H1 (cell line): ENCODE measurements around the gene CFAP107. TPM values are rescaled to one million over a fixed set of nuclear protein-coding genes. Genes with fewer than 3 reads are reported as not detected.
A peak's percentile ranks its signal among the peaks of the same experiment; 100 is the strongest.

Source experiments
- CTCF ChIA-PET: fragments of 300-600 bp; sonication (Branson Sonifier 250); formaldehyde crosslinking; loops from one replicate; lab custom pipeline; 2021; ENCODE audit not compliant: partially characterized antibody; lab: Charles Lee
- POLR2A ChIA-PET: fragments of 300-600 bp; sonication (Branson Sonifier 250); formaldehyde crosslinking; loops from one replicate; lab custom pipeline; 2021; ENCODE audit warnings: inconsistent platforms; ENCODE audit not compliant: partially characterized antibody; lab: Charles Lee
- DNase-seq, 2 experiments: peaks; one replicate each; pipeline versions ENCODE4 v3.0.0 to v3.0.0-alpha.2; 2010 to 2022; ENCODE audit warnings: low spot score in 2 of 2, low read depth in 1 of 2, mixed read lengths in 1 of 2
- FAIRE-seq: peaks from 2 replicates; lab custom pipeline; 2011; peaks lifted over from hg19 to GRCh38; lab: Jason Lieb, UNC
- H2AFZ ChIP-seq: 2 replicates; pipeline ENCODE4 v1.8.1; 2012; ENCODE audit warnings: low read length, inconsistent platforms
- H2AK5ac ChIP-seq: 2 replicates; pipeline ENCODE4 v1.6.1; 2013; ENCODE audit warnings: low read depth, low read length
- H2BK120ac ChIP-seq: replicated peaks from 2 replicates; pipeline ENCODE3; 2013; ENCODE audit warnings: low read depth, low read length, inconsistent platforms
- H2BK12ac ChIP-seq: 2 replicates; pipeline ENCODE4 v1.6.1; 2013; ENCODE audit warnings: low read depth, low read length
- H2BK15ac ChIP-seq: 2 replicates; pipeline ENCODE4 v1.6.1; 2013; ENCODE audit warnings: low read length
- H2BK20ac ChIP-seq: 2 replicates; pipeline ENCODE4 v1.6.1; 2013; ENCODE audit warnings: low read length
- H2BK5ac ChIP-seq: 2 replicates; pipeline ENCODE4 v1.6.1; 2013; ENCODE audit warnings: low read depth, low read length
- H3K14ac ChIP-seq: 2 replicates; pipeline ENCODE4 v1.6.1; 2013; ENCODE audit warnings: inconsistent platforms; ENCODE audit not compliant: insufficient read length
- H3K18ac ChIP-seq: 2 replicates; pipeline ENCODE4 v1.6.1; 2013; ENCODE audit warnings: low read length; ENCODE audit errors: extremely low read depth
- H3K23ac ChIP-seq: 2 replicates; pipeline ENCODE4 v1.6.1; 2013; ENCODE audit warnings: inconsistent platforms; ENCODE audit not compliant: insufficient read length
- H3K23me2 ChIP-seq: 2 replicates; pipeline ENCODE4 v1.6.1; 2013; ENCODE audit warnings: low read depth, low read length
- H3K27ac ChIP-seq: 2 replicates; pipeline ENCODE4 v1.6.1; 2011; ENCODE audit warnings: low read depth, low read length, inconsistent platforms
- H3K27me3 ChIP-seq, 4 experiments: replicated peaks in 1 of 4; 1 replicate in 1 of 4; 2 replicates in 3 of 4; pipeline versions ENCODE4 v1.6.1 to v1.8.1; 2011 to 2013; ENCODE audit warnings: low read length in 3 of 4, mild to moderate bottlenecking in 3 of 4, inconsistent platforms in 2 of 4, mixed read lengths in 2 of 4, moderate library complexity in 1 of 4; ENCODE audit not compliant: control insufficient read depth in 3 of 4, insufficient read depth in 3 of 4; ENCODE audit errors: extremely low read depth in 1 of 4
- H3K36me3 ChIP-seq, 4 experiments: 2 replicates each; pipeline versions ENCODE4 v1.6.1 to v1.8.1; 2011 to 2013; ENCODE audit warnings: mild to moderate bottlenecking in 4 of 4, low read length in 3 of 4, moderate library complexity in 2 of 4, control low read depth in 1 of 4, inconsistent platforms in 1 of 4; ENCODE audit not compliant: insufficient read depth in 4 of 4, control insufficient read depth in 2 of 4
- H3K4ac ChIP-seq: replicated peaks from 2 replicates; pipeline ENCODE3; 2013; ENCODE audit warnings: low read length, low read depth, mixed read lengths, inconsistent platforms; ENCODE audit not compliant: insufficient read length
- H3K4me1 ChIP-seq, 4 experiments: replicated peaks in 1 of 4; 1 replicate in 1 of 4; 2 replicates in 3 of 4; pipeline versions ENCODE4 v1.6.1 to v1.8.1; 2011 to 2013; ENCODE audit warnings: low read length in 3 of 4, inconsistent platforms in 2 of 4, mixed read lengths in 1 of 4; ENCODE audit not compliant: insufficient read depth in 4 of 4, control insufficient read depth in 3 of 4
- H3K4me2 ChIP-seq, 2 experiments: 2 replicates each; pipeline versions ENCODE4 v1.6.1 to v1.8.1; 2011 to 2013; ENCODE audit warnings: low read depth in 2 of 2, low read length in 2 of 2, control low read depth in 1 of 2, inconsistent platforms in 1 of 2, mild to moderate bottlenecking in 1 of 2; ENCODE audit not compliant: insufficient read depth in 1 of 2
- H3K4me3 ChIP-seq, 4 experiments: fragments of 200-600, 300-600 bp in 1 of 4; sonication (generic), shearing (Covaris generic), sonication (Bioruptor Twin) in 1 of 4; 2 replicates each; pipeline versions ENCODE4 v1.5.1 to v1.8.1; 2011 to 2016; ENCODE audit warnings: low read length in 4 of 4, low read depth in 3 of 4, control low read depth in 2 of 4, inconsistent platforms in 2 of 4, mild to moderate bottlenecking in 2 of 4, mixed read lengths in 1 of 4, moderate library complexity in 1 of 4; ENCODE audit not compliant: insufficient read depth in 2 of 4; ENCODE audit errors: extremely low read depth in 1 of 4
- H3K56ac ChIP-seq: replicated peaks from 2 replicates; pipeline ENCODE3; 2013; ENCODE audit warnings: low read depth, mild to moderate bottlenecking, mixed read lengths, low read length, inconsistent platforms; ENCODE audit not compliant: insufficient read length
- H3K79me1 ChIP-seq: 2 replicates; pipeline ENCODE4 v1.6.1; 2013; ENCODE audit warnings: low read depth, low read length, control low read depth
- H3K79me2 ChIP-seq, 2 experiments: 2 replicates each; pipeline versions ENCODE4 v1.6.1 to v1.8.1; 2012 to 2013; ENCODE audit warnings: low read length in 2 of 2, mild to moderate bottlenecking in 2 of 2, inconsistent platforms in 1 of 2; ENCODE audit not compliant: insufficient read depth in 2 of 2, control insufficient read depth in 1 of 2
- H3K9ac ChIP-seq, 4 experiments: replicated peaks in 1 of 4; 1 replicate in 1 of 4; 2 replicates in 3 of 4; pipeline versions ENCODE4 v1.6.1 to v1.8.1; 2011 to 2013; ENCODE audit warnings: low read depth in 3 of 4, low read length in 3 of 4, control low read depth in 2 of 4, mild to moderate bottlenecking in 2 of 4, moderate library complexity in 2 of 4, inconsistent platforms in 1 of 4; ENCODE audit errors: extremely low read depth in 1 of 4
- H3K9me3 ChIP-seq, 2 experiments: 2 replicates each; pipeline versions ENCODE4 v1.6.1 to v1.8.1; 2012 to 2013; ENCODE audit warnings: mild to moderate bottlenecking in 2 of 2, moderate library complexity in 2 of 2, control low read depth in 1 of 2, inconsistent platforms in 1 of 2, low read depth in 1 of 2, low read length in 1 of 2, mixed read lengths in 1 of 2; ENCODE audit not compliant: insufficient read depth in 2 of 2
- H4K20me1 ChIP-seq, 2 experiments: replicated peaks in 1 of 2; 2 replicates each; pipeline versions ENCODE3 to v1.8.1; 2011 to 2013; ENCODE audit warnings: inconsistent platforms in 2 of 2, low read length in 2 of 2, mild to moderate bottlenecking in 1 of 2; ENCODE audit not compliant: insufficient read depth in 2 of 2, control insufficient read depth in 1 of 2
- H4K5ac ChIP-seq: 2 replicates; pipeline ENCODE4 v1.6.1; 2013; ENCODE audit warnings: low read length, low read depth, mixed read lengths, inconsistent platforms; ENCODE audit not compliant: insufficient read length
- H4K8ac ChIP-seq: 2 replicates; pipeline ENCODE4 v1.8.0; 2013; ENCODE audit warnings: mild to moderate bottlenecking, moderate library complexity, low read length, inconsistent platforms; ENCODE audit not compliant: insufficient read depth; ENCODE audit errors: extremely low read depth
- H4K91ac ChIP-seq: replicated peaks from 2 replicates; pipeline ENCODE3; 2013; ENCODE audit warnings: low read length, mixed read lengths, inconsistent platforms; ENCODE audit not compliant: insufficient read length
- CHD1 ChIP-seq: IDR thresholded peaks from 2 replicates; pipeline ENCODE4 v1.6.1; 2012; ENCODE audit warnings: low read depth, low read length, improper control_type of control experiment
- CTCF ChIP-seq, 3 experiments: IDR thresholded peaks; 1 replicate in 2 of 3; 2 replicates in 1 of 3; pipeline versions ENCODE4 v1.5.1 to v1.6.1; 2011; ENCODE audit warnings: low read length in 3 of 3, mild to moderate bottlenecking in 3 of 3, inconsistent platforms in 2 of 3, low read depth in 1 of 3, moderate library complexity in 1 of 3; ENCODE audit not compliant: insufficient read depth in 1 of 3; ENCODE audit errors: control extremely low read depth in 1 of 3
- EGR1 ChIP-seq: IDR thresholded peaks from 2 replicates; pipeline ENCODE4 v1.6.1; 2011; ENCODE audit warnings: low read depth, low read length, borderline replicate concordance
- FOSL1 ChIP-seq: IDR thresholded peaks from 2 replicates; pipeline ENCODE4 v1.6.1; 2011; ENCODE audit warnings: mild to moderate bottlenecking, low read depth, low read length, moderate library complexity; ENCODE audit not compliant: insufficient read depth
- GTF2F1 ChIP-seq: IDR thresholded peaks from 2 replicates; pipeline ENCODE4 v1.6.1; 2012; ENCODE audit warnings: low read depth, low read length, improper control_type of control experiment, borderline replicate concordance
- HDAC2 ChIP-seq, 2 experiments: fragments of 300-600 bp in 1 of 2; sonication (generic) in 1 of 2; IDR thresholded peaks; 2 replicates each; pipeline ENCODE4 v1.6.1; 2011 to 2012; ENCODE audit warnings: low read depth in 2 of 2, low read length in 2 of 2, mild to moderate bottlenecking in 2 of 2, moderate library complexity in 2 of 2, borderline replicate concordance in 1 of 2, inconsistent platforms in 1 of 2
- SP1 ChIP-seq: IDR thresholded peaks from 2 replicates; pipeline ENCODE4 v1.6.1; 2011; ENCODE audit warnings: low read depth, low read length
- TCF12 ChIP-seq: IDR thresholded peaks from 2 replicates; pipeline ENCODE4 v1.6.1; 2011; ENCODE audit warnings: low read depth, mild to moderate bottlenecking, low read length
- USF2 ChIP-seq: IDR thresholded peaks from 2 replicates; pipeline ENCODE4 v1.6.1; 2011; ENCODE audit warnings: low read length, improper control_type of control experiment
- YY1 ChIP-seq: IDR thresholded peaks from 2 replicates; pipeline ENCODE4 v1.6.1; 2011; ENCODE audit warnings: low read depth, mild to moderate bottlenecking, low read length
- WGBS, 2 experiments: shearing (Covaris generic) in 1 of 2; methylation state at CpG; one replicate each; pipeline versions ENCODE4 v1.1.6 to v1.1.7; 2013 to 2015; ENCODE audit warnings: low lambda C conversion rate in 2 of 2, mixed read lengths in 2 of 2, inconsistent platforms in 1 of 2, low coverage in 1 of 2, missing lambda C conversion rate in 1 of 2; ENCODE audit not compliant: insufficient replicate concordance in 2 of 2, insufficient coverage in 1 of 2, insufficient read length in 1 of 2; ENCODE audit errors: extremely low coverage in 1 of 2, missing lambda C conversion rate in 1 of 2; 5-methylcytosine and 5-hydroxymethylcytosine counted together
- polyA plus RNA-seq, 7 experiments: library from polyadenylated mRNA; depleted of rRNA in 3 of 7; stranded (reverse) in 5 of 7; unstranded in 2 of 7; fragments of >200 nt in 5 of 7; fragments of 200-250 nt in 2 of 7; gene quantifications; 1 replicate in 5 of 7; 2 replicates in 1 of 7; 4 replicates in 1 of 7; pipeline versions ENCODE4 v1.2.1 to v1.2.3, GENCODE V29; 2011 to 2013; ENCODE audit warnings: missing spikeins in 2 of 7, mixed read lengths in 2 of 7
- total RNA-seq: library from RNA; stranded (reverse); fragmentation: NEBNext Ultra II Directional; extraction: Animal tissue kit (Norgen Biotek cat#: 25700); gene quantifications from 2 replicates; pipeline ENCODE4 v1.2.1, GENCODE V29; 2021

The CFAP107 gene
- total and polyA plus RNA-seq, 2 of the 8 experiments (the other 6 are each of a cell fraction or from before 2014, with no cell fraction given), result 0.23 TPM; not detected in 1

DNA sequence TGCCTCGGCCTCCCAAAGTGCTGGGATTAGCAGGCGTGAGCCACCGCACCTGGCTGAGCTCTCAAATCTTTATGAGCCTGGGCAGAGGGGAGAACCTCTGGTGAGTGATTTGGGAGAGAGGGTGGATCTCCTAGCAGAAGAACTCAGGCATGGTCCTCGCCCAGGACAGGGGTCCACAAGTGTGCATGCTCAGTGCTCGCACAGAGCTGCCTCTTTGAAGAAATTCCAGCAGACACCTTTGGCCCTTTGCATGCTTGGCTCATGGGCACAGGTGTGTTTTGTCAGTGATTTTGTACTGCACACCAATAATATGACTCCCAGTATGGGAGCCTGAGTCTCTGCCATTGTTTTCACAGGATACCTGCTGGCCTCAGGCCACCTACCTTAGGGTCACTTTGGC, 15.8 kb downstream of the CFAP107 start:
- 0 out of 7 replicates have a peak, but pooled peaks cover 0 to under 1% (median 0%) of the 10 kb centered on the region in 4 experiments for H3K4me1 ChIP-seq
- H3K14ac ChIP-seq, result no peak overlapping the region
- H4K91ac ChIP-seq, result no peak overlapping the region
- no peaks in the 10 kb centered on the region for H4K20me1 ChIP-seq
- no peaks in the 10 kb centered on the region for H3K9me3 ChIP-seq
- H2AFZ ChIP-seq, result no peak overlapping the region
- no peak overlapping the region for H3K4ac ChIP-seq
- POLR2A ChIA-PET, result no interaction called here
- H4K8ac ChIP-seq, result 0 out of 2 replicates have a peak overlapping the region, but pooled peaks have one; percentile 38
- H3K23ac ChIP-seq, result no peak overlapping the region
- H2BK20ac ChIP-seq, result no peak overlapping the region
- no peaks in the 10 kb centered on the region for H3K79me1 ChIP-seq
- CTCF ChIA-PET, result interaction anchor here (0.7 to 2.1 kb wide), 4 partner anchors 10 to 59 kb away, joined by 4 to 7 read pairs (median 7); no protein-coding TSS in a partner anchor
- H2BK5ac ChIP-seq, result no peak overlapping the region
- no peaks in the 10 kb centered on the region for H3K79me2 ChIP-seq
- no peak overlapping the region for H3K4me2 ChIP-seq
- no peaks in the 10 kb centered on the region for H3K36me3 ChIP-seq
- no peak for DNase-seq
- no peaks in the 10 kb centered on the region for H3K27me3 ChIP-seq
- H2AK5ac ChIP-seq, result no peak overlapping the region; the same call in 1 of the 2 replicates
- 93% methylated on average over 5 of the region's 5 CpGs; no CpG with 5 or more reads in 1 of the 2 experiments for WGBS, 2 experiments
- no peaks in the 10 kb centered on the region; the same call in 1 of the 2 replicates for H3K23me2 ChIP-seq
- H3K18ac ChIP-seq, result no peak overlapping the region
- H3K4me3 ChIP-seq, result no peak overlapping the region
- H2BK12ac ChIP-seq, result no peak overlapping the region
- H3K27ac ChIP-seq, result no peak overlapping the region
- H2BK120ac ChIP-seq, result no peak overlapping the region
- no peak overlapping the region for H2BK15ac ChIP-seq
- H4K5ac ChIP-seq, result no peak overlapping the region
- H3K9ac ChIP-seq, result no peak overlapping the region
- H3K56ac ChIP-seq, result no peak overlapping the region
- FAIRE-seq, result no peak
- no peak for TF ChIP-seq HDAC2 (IDR thresholded peaks at IDR 0.05; ENCODE audit: borderline replicate concordance in 1 of 2, low read depth in 2 of 2, low read length in 2 of 2)
- no peak for TF ChIP-seq GTF2F1
- no peak for TF ChIP-seq EGR1
- TF ChIP-seq YY1, result no peak
- TF ChIP-seq TCF12, result no peak
- no peak for TF ChIP-seq USF2
- no peak for TF ChIP-seq CHD1
- TF ChIP-seq CTCF (IDR thresholded peaks at IDR 0.05; ENCODE audit: control extremely low read depth in 1 of 3, insufficient read depth in 1 of 3, low read depth in 1 of 3, low read length in 3 of 3), result no peak
- no peak for TF ChIP-seq FOSL1
- TF ChIP-seq SP1, result no peak
